Hepatocyte (in vitro differentiated cells): Measurements from ENCODE around the gene NOS1AP.

Experiments used
- EZH2phosphoT487 ChIP-seq: fragments of 200-600 bp; sonication (generic); IDR thresholded peaks from one replicate; pipeline ENCODE4 v1.6.1; 2018; ENCODE audit warnings: antibody characterized with exemption, mild to moderate bottlenecking, low read depth, moderate library complexity; ENCODE audit not compliant: unreplicated experiment, severe bottlenecking
- TF ChIP-seq, protein P1 (sequence below): fragments of 200-600 bp; sonication (generic); IDR thresholded peaks from 2 replicates; pipeline ENCODE4 v1.5.1; 2016; ENCODE audit warnings: antibody characterized with exemption, mild to moderate bottlenecking; ENCODE audit not compliant: poor library complexity

- TF ChIP-seq, protein P1, sequence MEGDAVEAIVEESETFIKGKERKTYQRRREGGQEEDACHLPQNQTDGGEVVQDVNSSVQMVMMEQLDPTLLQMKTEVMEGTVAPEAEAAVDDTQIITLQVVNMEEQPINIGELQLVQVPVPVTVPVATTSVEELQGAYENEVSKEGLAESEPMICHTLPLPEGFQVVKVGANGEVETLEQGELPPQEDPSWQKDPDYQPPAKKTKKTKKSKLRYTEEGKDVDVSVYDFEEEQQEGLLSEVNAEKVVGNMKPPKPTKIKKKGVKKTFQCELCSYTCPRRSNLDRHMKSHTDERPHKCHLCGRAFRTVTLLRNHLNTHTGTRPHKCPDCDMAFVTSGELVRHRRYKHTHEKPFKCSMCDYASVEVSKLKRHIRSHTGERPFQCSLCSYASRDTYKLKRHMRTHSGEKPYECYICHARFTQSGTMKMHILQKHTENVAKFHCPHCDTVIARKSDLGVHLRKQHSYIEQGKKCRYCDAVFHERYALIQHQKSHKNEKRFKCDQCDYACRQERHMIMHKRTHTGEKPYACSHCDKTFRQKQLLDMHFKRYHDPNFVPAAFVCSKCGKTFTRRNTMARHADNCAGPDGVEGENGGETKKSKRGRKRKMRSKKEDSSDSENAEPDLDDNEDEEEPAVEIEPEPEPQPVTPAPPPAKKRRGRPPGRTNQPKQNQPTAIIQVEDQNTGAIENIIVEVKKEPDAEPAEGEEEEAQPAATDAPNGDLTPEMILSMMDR: no peak
- TF ChIP-seq EZH2phosphoT487: no peak
These were observed 165.8 kb downstream of the NOS1AP start for GRCh38 chr1:162235241-162235800.
